AG20443 (cell line): ENCODE data around the gene PCSK5.
"Not testable (repeated sequence)": the region's sequence is repeated elsewhere in the genome, so short reads cannot be mapped to it uniquely, and the experiment has no call there.

ENCODE experiments used
- DNase-seq: peaks from one replicate; pipeline ENCODE4 v3.0.0; 2012; ENCODE audit warnings: low spot score, mixed read lengths

The PCSK5 gene

DNA sequence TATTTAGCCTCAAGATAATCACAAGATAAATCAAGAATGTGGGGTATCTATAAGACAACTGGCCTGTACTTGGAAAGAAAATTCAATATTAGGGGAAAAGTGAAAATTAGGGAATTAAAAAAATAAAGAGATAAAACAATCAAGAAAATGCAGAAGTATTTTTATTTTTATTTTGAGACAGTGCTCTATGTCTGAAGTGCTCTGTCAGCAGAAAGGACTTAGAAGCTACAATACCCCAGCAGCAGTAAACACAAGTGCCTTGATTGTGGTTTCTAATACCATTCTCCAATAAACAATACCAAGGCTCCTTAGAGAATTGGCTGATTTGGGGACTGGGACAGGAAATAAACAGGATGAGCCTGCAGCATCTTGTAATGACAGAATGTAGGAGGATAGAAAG, 358.8 kb downstream of the PCSK5 start:
- no peak for DNase-seq

GRCh38 chr9:76255781-76256455, 365.4 kb downstream of the PCSK5 start:
- DNase-seq = peak; percentile 93

GRCh38 chr9:76257311-76257710, 366.8 kb downstream of the PCSK5 start:
- no peak for DNase-seq

GRCh38 chr9:76266649-76267283, 376.3 kb downstream of the PCSK5 start:
- DNase-seq = no peak

DNA sequence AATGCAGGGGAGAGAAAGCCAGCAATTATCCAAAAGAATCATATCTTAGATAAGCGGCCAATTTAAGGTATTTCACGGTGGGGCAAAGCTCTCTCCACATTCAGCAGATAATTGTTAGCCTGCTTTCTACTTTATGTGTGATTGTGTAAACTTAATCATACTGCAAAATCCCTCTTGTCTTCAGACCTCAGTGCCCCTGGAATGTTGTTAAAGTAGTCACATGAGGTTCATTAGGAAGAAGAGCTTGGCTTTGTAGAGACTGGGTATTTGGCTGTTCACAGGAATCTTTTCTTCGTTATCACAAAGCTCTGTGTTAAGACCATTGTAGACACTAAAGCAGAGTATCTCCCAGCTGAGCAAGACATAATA, 376.8 kb downstream of the PCSK5 start:
- DNase-seq = no peak

GRCh38 chr9:76269789-76270188, 379.3 kb downstream of the PCSK5 start:
- peak; percentile 17 for DNase-seq

DNA sequence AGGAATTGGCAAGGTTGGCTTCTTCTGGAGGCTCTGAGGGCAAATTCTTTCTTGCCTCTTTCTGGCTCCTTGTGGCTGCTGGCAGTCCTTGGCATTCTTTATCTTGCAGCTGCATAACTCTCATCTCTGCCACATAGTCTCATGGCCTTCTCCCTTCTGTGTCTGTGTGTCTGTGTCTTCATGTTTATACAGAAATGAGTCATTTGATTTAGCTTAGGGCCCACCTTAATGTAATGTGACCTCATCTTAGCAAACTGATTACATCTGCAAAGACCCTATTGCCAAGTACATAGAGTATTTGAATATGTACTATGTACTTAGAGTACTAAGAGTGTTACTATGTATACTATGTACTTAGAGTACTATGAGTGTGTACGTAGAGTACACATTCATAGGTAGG, 381.3 kb downstream of the PCSK5 start:
- DNase-seq = no peak

DNA sequence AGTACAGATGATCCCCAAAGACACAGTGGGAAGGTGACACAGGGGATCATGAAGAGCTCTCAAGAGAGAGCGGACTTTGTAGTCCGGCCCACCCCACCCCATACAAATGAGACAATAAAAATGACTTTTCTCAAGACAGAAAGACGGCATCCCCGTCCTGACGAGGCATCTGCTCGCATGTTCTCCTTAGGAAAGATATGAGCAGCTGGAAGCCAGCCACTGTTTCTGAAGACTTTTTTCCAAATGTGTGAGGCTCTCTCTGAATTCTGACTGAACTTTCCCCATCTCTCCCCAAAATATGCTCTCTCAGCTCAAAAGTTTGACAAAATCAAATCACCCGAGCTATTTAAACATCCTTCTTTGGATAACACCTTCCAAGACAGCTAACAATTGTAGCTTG, 398.6 kb downstream of the PCSK5 start:
- no peak for DNase-seq

DNA sequence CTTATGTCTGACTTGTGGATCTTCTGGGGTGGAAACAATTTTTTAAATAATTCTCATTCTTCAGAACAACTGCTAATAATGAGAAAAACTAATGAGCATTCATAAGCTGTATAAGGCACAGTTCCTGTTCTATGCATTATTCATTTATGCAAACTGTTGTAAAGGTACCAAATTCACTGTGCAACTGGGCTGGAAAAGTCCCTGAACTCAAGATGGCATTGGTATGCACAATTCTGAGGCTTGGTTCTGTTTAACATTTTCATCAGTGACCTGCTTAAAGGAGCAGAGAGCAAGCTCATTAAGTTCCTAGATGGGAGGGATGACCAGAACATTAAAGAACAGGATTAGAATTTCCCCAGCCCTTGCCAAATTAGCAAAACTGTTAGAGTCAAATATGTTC, 399.2 kb downstream of the PCSK5 start:
- no peak for DNase-seq

DNA sequence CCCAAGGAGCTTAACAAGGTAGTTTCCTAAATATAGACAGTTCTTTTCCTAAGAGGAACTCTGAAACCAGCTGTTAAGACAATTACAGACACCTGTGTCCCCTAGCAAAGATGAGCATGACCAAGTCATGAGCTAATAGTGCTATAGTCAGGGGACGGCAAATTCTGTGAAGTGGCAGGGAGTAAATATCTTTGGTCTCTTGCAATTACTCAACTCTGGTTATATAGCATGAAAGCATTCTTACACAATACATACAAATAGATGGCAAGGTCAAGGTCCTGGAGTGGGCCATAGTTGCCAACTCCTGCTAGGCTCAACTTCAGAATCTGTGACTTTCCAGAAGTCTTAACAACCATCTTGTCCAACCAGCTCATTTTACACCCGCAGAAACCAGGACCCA, 400.1 kb downstream of the PCSK5 start:
- no peak for DNase-seq

DNA sequence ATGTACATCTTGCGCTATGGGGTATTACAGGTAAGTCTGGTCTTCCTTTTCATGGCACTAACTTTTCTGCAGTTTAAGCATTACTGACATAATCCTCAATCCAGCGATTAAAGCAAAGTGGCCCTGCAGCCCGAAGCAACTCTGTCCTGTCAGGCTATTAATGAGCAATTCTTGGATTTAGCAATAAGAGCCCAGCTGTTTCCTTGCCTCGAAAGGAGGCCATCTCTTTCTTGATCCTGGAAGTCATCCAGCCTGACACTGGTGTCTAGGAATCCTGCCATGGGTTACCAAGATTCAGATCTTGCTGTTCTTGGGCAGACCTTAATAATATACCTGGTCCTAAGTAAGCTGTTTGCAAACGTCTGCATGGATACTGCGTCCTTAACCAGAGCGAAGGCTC, 401.8 kb downstream of the PCSK5 start:
- peak; percentile 16 for DNase-seq

GRCh38 chr9:76292658-76293057, 402.2 kb downstream of the PCSK5 start:
- DNase-seq = no peak

DNA sequence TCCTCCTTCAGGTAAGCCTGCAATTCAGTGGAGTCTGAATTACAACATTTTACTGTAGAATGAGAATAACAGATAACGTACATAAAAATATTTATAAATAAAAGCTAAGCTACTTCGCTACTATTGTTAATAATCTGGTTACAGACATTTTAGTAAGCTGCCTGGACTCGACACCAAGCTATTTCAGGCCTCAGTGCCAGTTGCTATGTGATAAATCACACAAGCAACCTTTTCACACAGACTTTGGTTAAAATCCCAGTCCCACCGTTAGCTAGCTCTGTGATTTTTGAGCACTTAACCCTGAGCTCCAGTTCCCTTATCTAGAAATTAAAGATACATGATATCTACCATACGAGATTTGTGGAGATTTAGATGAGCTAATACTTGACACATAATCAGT, 403.8 kb downstream of the PCSK5 start:
- no peak for DNase-seq

DNA sequence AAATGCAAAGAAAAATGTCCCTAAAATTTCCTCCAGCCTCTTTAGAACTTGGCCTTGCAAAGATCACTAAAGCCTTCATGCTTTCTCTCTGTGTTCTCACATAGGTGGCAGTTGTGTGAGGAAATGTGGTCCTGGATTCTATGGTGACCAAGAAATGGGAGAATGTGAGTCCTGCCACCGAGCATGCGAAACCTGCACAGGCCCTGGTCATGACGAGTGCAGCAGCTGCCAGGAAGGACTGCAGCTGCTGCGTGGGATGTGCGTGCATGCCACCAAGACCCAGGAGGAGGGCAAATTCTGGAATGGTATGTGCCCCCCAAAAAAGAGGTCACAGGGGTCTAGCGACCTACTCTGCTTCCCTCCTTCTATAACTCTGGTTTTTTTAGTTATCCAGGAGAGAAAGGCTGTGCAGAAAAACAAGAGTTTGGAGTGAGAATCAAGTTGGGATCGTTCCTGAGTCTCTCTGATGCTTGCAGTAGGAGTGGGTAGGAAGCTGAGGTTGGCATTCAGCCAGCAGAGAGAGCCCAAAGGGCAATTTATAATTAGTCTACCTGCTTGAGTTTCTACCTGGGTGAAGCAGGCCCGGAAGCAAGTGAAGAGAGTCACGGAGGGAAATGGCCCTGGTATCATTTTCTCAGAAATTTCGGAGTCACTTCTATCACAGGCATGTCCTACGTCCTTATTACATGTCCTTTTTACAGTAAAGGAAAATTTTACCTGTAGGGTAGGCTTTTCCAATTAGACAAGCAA, 406.3 kb downstream of the PCSK5 start:
- no peak for DNase-seq

GRCh38 chr9:76297721-76298239, 407.3 kb downstream of the PCSK5 start:
- peak; percentile 71 for DNase-seq

GRCh38 chr9:76298521-76299144, 408.2 kb downstream of the PCSK5 start:
- DNase-seq = no peak

GRCh38 chr9:76302543-76302942, 412.1 kb downstream of the PCSK5 start:
- DNase-seq = no peak

GRCh38 chr9:76302947-76303550, 412.6 kb downstream of the PCSK5 start:
- DNase-seq = peak; percentile 61

DNA sequence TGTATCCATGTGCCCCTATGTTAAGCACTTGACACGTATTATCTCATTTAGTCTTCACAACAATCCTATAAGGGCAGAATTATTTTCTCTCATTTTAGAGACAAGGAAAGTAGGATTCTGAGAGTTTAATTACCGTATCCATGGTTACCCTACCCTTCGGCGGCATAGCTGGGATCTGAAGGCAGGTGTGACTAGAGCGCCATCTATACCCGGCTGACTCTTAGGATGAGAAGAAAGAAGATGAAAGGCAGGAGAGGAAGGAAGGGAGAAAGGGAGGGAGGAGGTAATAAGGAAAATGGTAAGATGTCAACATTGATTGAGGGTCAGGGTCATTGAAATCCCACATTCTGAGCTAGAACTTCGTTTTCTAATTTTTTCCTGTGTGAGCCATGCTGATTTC, 416.6 kb downstream of the PCSK5 start:
- not testable (repeated sequence) for DNase-seq

- DNase-seq = no peak
Observed at GRCh38 chr9:76310577-76310976, 420.1 kb downstream of the PCSK5 start.

- no peak for DNase-seq
Observed at GRCh38 chr9:76310991-76311390, 420.5 kb downstream of the PCSK5 start.

DNA sequence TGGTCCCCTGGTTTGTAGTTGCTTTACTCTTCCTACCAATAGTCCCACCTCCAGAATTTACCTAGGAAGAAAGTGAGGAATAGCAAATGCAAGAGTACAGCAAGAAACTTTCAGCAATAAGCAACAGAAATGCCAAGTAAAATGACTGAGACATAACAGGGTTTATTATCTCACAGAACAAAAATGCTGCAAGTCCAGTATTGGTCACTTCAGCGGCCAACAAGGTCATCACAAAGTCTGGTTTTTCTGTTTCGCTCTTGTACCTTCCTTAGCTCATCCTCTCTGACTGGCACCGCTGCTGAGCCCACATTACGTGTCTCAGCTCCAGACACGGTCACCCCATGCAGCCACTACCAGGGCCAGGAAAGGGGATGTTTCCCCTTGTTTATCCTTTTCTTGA, 421.1 kb downstream of the PCSK5 start:
- DNase-seq = no peak
